OCI-M2 (cell line): ENCODE results near the gene KLF1.
"Not testable (repeated sequence)": the region's sequence is repeated elsewhere in the genome, so short reads cannot be mapped to it uniquely, and the experiment has no call there.

Experiments used
- DNase-seq: peaks from one replicate; lab custom pipeline; 2025; ENCODE audit not compliant: unreplicated experiment; lab: John Stamatoyannopoulos, UW

Gene KLF1

GRCh38 chr19:12886969-12887747, at the start of gene KLF1:
Gene KLF1 (minus strand): TSS chr19:12887201. CDS start chr19:12887140, 61 bp downstream.
- peak; percentile 78 for DNase-seq

GRCh38 chr19:12936582-12936981, 49.6 kb upstream of the KLF1 start:
- DNase-seq: no peak

DNA sequence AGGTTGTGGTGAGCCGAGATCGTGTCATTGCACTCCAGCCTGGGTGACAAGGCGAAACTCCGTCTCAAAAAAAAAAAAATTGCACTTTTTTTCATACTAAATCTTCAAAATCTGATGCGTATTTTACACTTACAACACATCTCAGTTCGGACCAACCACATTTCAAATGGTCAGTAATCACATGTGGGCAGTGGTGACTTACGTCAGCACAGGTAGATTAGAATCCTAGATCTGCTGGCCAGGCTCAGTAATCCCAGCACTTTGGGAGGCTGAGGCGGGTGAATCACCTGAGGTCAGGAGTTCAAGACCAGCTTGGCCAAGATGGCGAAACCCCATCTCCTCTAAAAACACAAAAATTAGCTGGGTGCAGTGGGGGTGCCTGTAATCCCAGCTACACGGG, 48.1 kb upstream of the KLF1 start:
- no peak for DNase-seq

GRCh38 chr19:12933287-12934072, 46.5 kb upstream of the KLF1 start, which contains the start of gene FARSA:
Gene FARSA (minus strand): TSS chr19:12933711. CDS start chr19:12933696, 15 bp downstream.
- DNase-seq: peak; percentile 70

GRCh38 chr19:12932392-12933286, 45.6 kb upstream of the KLF1 start:
- no peak for DNase-seq

- no peak for DNase-seq
Measured at GRCh38 chr19:12930002-12930645, 43.1 kb upstream of the KLF1 start.

GRCh38 chr19:12924621-12925310, 37.8 kb upstream of the KLF1 start:
- no peak for DNase-seq

DNA sequence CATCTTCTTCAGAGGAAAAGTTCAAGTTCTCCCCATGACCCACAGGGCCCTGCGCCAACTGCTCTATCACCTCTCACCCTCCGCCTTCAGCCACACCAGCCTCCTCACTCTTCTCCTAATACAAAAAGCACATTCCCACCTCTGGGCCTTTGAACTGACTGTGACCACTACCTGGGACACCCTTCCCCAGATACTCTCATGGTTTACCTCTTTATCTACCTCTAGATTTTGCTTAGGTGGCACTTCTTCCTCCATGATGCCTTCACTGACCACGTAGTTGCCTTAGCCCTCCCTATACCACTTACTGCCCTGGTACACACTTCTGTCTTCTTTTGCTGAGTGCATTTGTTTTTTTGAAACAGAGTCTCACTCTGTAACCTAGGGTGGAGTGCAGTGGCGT, 36.0 kb upstream of the KLF1 start:
- DNase-seq: no peak

- no peak for DNase-seq
Measured at GRCh38 chr19:12921047-12921446, 34.0 kb upstream of the KLF1 start.

- DNase-seq: no peak
Measured at GRCh38 chr19:12918253-12918652, 31.3 kb upstream of the KLF1 start.

- DNase-seq: not testable (repeated sequence)
Measured at GRCh38 chr19:12915860-12916259, 28.9 kb upstream of the KLF1 start.

DNA sequence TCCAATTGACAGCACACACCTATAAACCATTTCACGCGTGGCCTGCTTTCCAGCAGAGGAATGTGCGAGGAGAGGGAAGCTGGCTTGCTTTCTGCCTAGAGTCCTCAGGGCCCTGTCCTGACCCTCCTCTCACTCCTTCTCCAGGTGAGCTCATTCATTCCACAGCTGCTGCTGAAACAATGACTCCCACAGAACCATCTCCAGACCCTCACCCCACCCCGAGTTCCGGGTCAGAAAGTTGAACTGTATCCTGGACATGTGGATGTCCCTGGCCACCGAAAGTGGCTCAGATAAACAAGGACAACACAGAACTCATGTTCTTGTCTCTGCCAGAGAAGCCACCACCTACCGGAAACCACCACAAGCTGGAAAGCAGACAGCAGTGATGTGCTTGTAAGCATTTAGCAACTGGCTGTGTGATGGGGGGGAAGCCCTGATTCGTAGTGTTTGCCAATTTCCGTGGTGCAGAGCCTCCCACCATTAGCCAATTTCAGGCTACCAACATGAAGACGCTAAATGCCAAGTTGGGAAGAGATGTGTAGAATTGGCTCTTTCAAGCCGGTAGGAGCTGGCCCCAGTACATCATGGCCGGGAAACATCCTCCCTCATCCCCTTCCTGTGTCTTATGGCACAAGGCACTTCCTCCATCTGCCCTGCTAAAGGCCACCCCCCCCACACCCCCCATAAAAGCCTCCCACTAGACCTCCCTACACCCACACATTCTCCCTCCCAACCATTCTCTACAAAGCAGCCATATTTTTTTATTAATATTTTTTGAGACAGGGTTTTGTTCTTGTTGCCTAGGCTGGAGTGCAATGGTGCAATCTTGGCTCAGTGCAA, 27.1 kb upstream of the KLF1 start:
- no peak for DNase-seq

DNA sequence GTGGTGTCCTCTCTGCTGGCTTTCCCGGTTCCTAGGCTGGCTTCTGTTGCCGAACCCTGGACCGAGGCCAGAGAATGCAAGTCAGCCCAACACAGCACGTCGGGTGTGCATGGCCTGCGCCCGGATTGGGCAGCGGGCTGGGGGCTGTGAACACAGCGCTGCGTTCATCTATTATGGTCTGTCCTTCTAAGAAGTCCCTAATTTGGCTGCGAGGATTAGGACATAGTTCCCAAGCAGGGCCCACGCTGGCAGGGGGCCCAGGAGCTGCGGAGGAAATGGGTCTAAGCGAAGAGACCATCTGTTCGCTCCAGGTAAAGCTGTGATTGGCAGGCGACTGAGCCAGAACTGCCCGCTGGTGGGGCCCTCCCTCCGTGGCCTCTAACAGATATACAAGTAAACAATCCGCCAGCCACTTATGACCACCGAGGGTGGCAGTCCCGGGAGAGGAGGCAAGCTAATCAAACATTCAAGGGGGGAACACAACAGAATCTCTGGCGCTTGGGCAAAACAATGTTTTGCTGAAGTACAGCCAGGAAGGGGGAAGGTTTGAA, 26.1 kb upstream of the KLF1 start:
- no peak for DNase-seq

GRCh38 chr19:12912571-12912970, 25.6 kb upstream of the KLF1 start:
- DNase-seq: no peak

GRCh38 chr19:12907166-12907565, 20.2 kb upstream of the KLF1 start:
- DNase-seq: no peak

DNA sequence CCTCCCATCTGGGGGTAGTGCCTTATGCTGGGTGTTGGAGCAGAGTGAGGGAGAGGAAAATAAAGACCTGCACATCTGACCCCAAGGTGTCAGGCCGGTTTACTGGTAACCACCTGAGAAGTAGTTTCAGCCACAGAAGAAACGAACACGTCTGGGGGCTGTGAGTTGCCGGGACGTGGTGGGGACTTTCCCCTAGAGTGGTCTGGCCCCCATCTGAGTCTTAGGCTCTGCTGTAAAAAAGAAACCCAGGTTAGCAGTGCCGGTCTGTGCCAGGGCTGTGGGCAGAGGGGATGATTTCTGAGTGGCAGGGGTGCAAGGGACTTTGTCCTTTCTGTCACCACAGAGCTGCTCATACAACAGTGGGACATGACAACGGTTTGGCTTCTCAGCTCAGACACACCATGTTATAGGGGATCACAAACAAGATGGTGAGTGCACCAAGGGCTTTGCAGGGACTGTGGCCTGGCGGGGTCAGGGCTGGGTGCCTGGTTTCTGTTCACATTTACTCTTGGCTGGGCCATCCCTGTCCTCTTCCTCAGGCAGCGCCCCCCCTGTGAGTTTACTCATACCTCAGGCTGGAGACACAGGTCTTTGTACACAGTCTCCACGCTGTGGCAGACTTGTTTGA, 13.0 kb upstream of the KLF1 start:
- DNase-seq: no peak

GRCh38 chr19:12896460-12896859, 9.5 kb upstream of the KLF1 start:
- DNase-seq: no peak

GRCh38 chr19:12893582-12893981, 6.6 kb upstream of the KLF1 start:
- no peak for DNase-seq
